ENCODE data around the gene NBEA. TPM values are rescaled to one million over a fixed set of nuclear protein-coding genes. Genes with fewer than 3 reads are reported as not detected.

NBEA gene
- total RNA-seq, 1 experiment from 2014 or later, result 3.3 TPM

DNA sequence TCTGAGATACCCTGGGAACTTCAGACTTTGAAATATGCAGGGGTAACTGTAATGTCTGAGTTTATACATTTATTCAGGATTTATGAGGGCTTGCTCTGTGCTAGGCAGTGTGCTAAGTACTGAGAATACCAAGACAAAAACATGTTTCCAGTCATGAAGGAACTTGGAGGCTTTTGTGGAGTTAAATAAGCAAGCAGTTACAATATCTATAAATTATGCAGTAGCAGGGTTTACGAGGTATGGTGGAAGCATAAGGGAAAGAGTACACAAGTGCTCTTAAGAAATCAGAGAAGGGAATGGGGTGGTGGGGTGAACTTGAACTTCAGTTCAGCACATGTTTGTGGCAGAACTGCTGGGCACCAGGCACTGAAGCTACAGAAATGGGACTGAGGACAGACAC is 506.4 kb downstream of the NBEA start:
- H3K27me3 ChIP-seq (ENCODE audit: control insufficient read depth, insufficient read depth, low read length), result no peaks in the 10 kb centered on the region
- ATAC-seq, result no peak
- no peaks in the 10 kb centered on the region for H3K36me3 ChIP-seq (ENCODE audit: control insufficient read depth, insufficient read depth, low read length)
- H3K27ac ChIP-seq (ENCODE audit: low read length), result no peak overlapping the region
- intact Hi-C loops (cut with micrococcal nuclease; ENCODE audit: unreplicated experiment), result no loop called here
- H3K4me1 ChIP-seq (ENCODE audit: control insufficient read depth, insufficient read depth, low read length), result no peaks in the 10 kb centered on the region
- DNase-seq (ENCODE audit: low read depth, low spot score), result no peak
- H3K9me3 ChIP-seq (ENCODE audit: control insufficient read depth, insufficient read depth, low read depth, low read length), result no peaks in the 10 kb centered on the region
- CTCF ChIA-PET, result no interaction called here
- POLR2A ChIA-PET, result no interaction called here
- in situ Hi-C loops (cut with HindIII; ENCODE audit: low pct_unique_long_range_greater_than_20kb, low sequenced_read_pairs), result no loop called here
- TF ChIP-seq, protein P1, sequence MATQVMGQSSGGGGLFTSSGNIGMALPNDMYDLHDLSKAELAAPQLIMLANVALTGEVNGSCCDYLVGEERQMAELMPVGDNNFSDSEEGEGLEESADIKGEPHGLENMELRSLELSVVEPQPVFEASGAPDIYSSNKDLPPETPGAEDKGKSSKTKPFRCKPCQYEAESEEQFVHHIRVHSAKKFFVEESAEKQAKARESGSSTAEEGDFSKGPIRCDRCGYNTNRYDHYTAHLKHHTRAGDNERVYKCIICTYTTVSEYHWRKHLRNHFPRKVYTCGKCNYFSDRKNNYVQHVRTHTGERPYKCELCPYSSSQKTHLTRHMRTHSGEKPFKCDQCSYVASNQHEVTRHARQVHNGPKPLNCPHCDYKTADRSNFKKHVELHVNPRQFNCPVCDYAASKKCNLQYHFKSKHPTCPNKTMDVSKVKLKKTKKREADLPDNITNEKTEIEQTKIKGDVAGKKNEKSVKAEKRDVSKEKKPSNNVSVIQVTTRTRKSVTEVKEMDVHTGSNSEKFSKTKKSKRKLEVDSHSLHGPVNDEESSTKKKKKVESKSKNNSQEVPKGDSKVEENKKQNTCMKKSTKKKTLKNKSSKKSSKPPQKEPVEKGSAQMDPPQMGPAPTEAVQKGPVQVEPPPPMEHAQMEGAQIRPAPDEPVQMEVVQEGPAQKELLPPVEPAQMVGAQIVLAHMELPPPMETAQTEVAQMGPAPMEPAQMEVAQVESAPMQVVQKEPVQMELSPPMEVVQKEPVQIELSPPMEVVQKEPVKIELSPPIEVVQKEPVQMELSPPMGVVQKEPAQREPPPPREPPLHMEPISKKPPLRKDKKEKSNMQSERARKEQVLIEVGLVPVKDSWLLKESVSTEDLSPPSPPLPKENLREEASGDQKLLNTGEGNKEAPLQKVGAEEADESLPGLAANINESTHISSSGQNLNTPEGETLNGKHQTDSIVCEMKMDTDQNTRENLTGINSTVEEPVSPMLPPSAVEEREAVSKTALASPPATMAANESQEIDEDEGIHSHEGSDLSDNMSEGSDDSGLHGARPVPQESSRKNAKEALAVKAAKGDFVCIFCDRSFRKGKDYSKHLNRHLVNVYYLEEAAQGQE (IDR thresholded peaks at IDR 0.05; ENCODE audit: insufficient read depth in 1 of 2, low read depth in 2 of 2, low read length in 1 of 2), result no peak
- no peak for TF ChIP-seq SIN3A (IDR thresholded peaks at IDR 0.05; ENCODE audit: borderline replicate concordance, insufficient read depth, low read depth, low read length)
- TF ChIP-seq POLR2AphosphoS5 (IDR thresholded peaks at IDR 0.05; ENCODE audit: low read depth, low read length), result no peak
- TF ChIP-seq, protein P2, sequence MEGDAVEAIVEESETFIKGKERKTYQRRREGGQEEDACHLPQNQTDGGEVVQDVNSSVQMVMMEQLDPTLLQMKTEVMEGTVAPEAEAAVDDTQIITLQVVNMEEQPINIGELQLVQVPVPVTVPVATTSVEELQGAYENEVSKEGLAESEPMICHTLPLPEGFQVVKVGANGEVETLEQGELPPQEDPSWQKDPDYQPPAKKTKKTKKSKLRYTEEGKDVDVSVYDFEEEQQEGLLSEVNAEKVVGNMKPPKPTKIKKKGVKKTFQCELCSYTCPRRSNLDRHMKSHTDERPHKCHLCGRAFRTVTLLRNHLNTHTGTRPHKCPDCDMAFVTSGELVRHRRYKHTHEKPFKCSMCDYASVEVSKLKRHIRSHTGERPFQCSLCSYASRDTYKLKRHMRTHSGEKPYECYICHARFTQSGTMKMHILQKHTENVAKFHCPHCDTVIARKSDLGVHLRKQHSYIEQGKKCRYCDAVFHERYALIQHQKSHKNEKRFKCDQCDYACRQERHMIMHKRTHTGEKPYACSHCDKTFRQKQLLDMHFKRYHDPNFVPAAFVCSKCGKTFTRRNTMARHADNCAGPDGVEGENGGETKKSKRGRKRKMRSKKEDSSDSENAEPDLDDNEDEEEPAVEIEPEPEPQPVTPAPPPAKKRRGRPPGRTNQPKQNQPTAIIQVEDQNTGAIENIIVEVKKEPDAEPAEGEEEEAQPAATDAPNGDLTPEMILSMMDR (IDR thresholded peaks at IDR 0.05), result no peak
- no peak for TF ChIP-seq TCF7L2 (IDR thresholded peaks at IDR 0.05; ENCODE audit: low read depth, low read length)
- no peak overlapping the region for H3K4me3 ChIP-seq (ENCODE audit: low read depth in 2 of 2, low read length in 2 of 2)
- no TSS peak for BruUV-seq (replicated peaks)

DNA sequence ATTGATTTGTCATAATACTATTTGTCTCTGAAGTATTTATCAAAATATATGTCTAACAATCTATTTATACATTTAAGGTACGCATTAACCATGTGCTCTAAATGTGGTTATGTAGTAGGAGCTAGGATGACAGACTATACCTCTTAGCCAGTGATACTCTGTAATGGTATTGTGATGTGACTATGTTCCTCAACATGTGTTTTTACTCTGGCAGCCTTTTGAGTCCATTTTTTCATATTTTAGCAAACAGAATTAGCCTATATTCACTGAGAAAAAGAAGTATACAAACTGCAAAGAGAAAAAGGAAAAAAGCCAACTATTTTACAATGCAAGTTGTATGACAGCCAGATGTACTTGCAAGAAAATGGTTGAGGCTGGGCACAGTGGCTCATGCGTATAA is 507.8 kb downstream of the NBEA start:
- no peak overlapping the region for H3K27ac ChIP-seq (ENCODE audit: low read length)
- CTCF ChIA-PET, result no interaction called here
- in situ Hi-C loops (cut with HindIII; ENCODE audit: low pct_unique_long_range_greater_than_20kb, low sequenced_read_pairs) (no loop called here), intact Hi-C loops (cut with micrococcal nuclease; ENCODE audit: unreplicated experiment) (no loop called here)
- DNase-seq (ENCODE audit: low read depth, low spot score) (no peak), ATAC-seq (no peak)
- no peak overlapping the region for H3K4me3 ChIP-seq (ENCODE audit: low read depth in 2 of 2, low read length in 2 of 2)
- TF ChIP-seq SIN3A (IDR thresholded peaks at IDR 0.05; ENCODE audit: borderline replicate concordance, insufficient read depth, low read depth, low read length) (no peak), POLR2AphosphoS5 (IDR thresholded peaks at IDR 0.05; ENCODE audit: low read depth, low read length) (no peak), TCF7L2 (IDR thresholded peaks at IDR 0.05; ENCODE audit: low read depth, low read length) (no peak)
- TF ChIP-seq, protein P2 (IDR thresholded peaks at IDR 0.05), result no peak
- TF ChIP-seq, protein P1 (IDR thresholded peaks at IDR 0.05; ENCODE audit: insufficient read depth in 1 of 2, low read depth in 2 of 2, low read length in 1 of 2), result no peak
- no peaks in the 10 kb centered on the region for H3K27me3 ChIP-seq (ENCODE audit: control insufficient read depth, insufficient read depth, low read length)
- no peaks in the 10 kb centered on the region for H3K9me3 ChIP-seq (ENCODE audit: control insufficient read depth, insufficient read depth, low read depth, low read length)
- H3K4me1 ChIP-seq (ENCODE audit: control insufficient read depth, insufficient read depth, low read length), result no peaks in the 10 kb centered on the region
- BruUV-seq (replicated peaks), result no TSS peak
- H3K36me3 ChIP-seq (ENCODE audit: control insufficient read depth, insufficient read depth, low read length), result no peaks in the 10 kb centered on the region
- POLR2A ChIA-PET, result no interaction called here
